ENCODE measurements around the gene GCNT2. TPM values are rescaled to one million over a fixed set of nuclear protein-coding genes. Genes with fewer than 3 reads are reported as not detected.
A peak's percentile ranks its signal among the peaks of the same experiment; 100 is the strongest.

GCNT2 gene
- total RNA-seq, 1 experiment from 2014 or later = 51.2 TPM

DNA sequence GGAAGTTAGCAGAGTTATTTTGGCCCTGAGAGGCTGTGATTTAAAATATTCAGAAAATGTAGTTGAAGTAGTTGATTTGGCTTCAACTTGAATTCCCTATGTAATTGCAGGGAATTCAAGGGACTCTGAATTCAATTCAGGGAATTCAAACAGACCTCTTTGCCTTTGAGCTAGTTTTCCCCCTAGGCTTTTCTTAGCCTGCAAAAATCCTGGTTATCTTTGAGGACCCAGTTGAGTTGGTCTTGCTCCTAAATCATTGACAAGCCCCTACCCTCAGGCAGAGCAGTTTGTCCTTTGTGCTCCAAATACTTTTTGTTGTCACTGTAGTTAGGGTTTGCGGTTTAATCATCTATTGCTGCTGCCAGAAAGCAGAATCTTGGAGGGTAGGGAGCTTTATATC is 20.4 kb downstream of the GCNT2 start:
- Mint-ChIP-seq H3K9me3 (peaks cover 4% of the 10 kb centered on the region), H3K4me1 (peaks cover 32% of the 10 kb centered on the region), H3K4me3 (no peak overlapping the region), H3K27ac (peak overlapping the region; percentile 24), H3K27me3 (ENCODE audit: low read depth) (no peaks in the 10 kb centered on the region), H3K36me3 (peaks cover 3% of the 10 kb centered on the region; the same call in 1 of the 2 replicates)
- ChIA-PET CTCF (no interaction called here), POLR2A (interaction anchor here (1.5 kb wide), 1 partner anchor 19 kb away, joined by 3 read pairs; no protein-coding TSS in a partner anchor)
- DNase-seq (ENCODE audit: low spot score) (no peak), ATAC-seq (no peak)
- no peak for TF ChIP-seq ZNF423 (CRISPR knock-in tag; IDR thresholded peaks at IDR 0.05)
- TF ChIP-seq CBFB (CRISPR knock-in tag; IDR thresholded peaks at IDR 0.05; ENCODE audit: low read depth) = no peak
- TF ChIP-seq NR1H2 (CRISPR knock-in tag; IDR thresholded peaks at IDR 0.05) = no peak
- TF ChIP-seq OVOL2 (CRISPR knock-in tag; IDR thresholded peaks at IDR 0.05; ENCODE audit: borderline replicate concordance) = no peak
- TF ChIP-seq ZNF219 (CRISPR knock-in tag; IDR thresholded peaks at IDR 0.05; ENCODE audit: borderline replicate concordance) = no peak
- no peak for TF ChIP-seq JAZF1 (CRISPR knock-in tag; IDR thresholded peaks at IDR 0.05)
- TF ChIP-seq CDX4 (CRISPR knock-in tag; IDR thresholded peaks at IDR 0.05; ENCODE audit: borderline replicate concordance) = no peak
- no peak for TF ChIP-seq SOX15 (CRISPR knock-in tag; IDR thresholded peaks at IDR 0.05)
- no peak for TF ChIP-seq FOXP1 (CRISPR knock-in tag; IDR thresholded peaks at IDR 0.05; ENCODE audit: borderline replicate concordance)
- TF ChIP-seq PREB (CRISPR knock-in tag; IDR thresholded peaks at IDR 0.05; ENCODE audit: borderline replicate concordance) = no peak
- no peak for TF ChIP-seq CREM (CRISPR knock-in tag; IDR thresholded peaks at IDR 0.05)
- TF ChIP-seq, protein P1, sequence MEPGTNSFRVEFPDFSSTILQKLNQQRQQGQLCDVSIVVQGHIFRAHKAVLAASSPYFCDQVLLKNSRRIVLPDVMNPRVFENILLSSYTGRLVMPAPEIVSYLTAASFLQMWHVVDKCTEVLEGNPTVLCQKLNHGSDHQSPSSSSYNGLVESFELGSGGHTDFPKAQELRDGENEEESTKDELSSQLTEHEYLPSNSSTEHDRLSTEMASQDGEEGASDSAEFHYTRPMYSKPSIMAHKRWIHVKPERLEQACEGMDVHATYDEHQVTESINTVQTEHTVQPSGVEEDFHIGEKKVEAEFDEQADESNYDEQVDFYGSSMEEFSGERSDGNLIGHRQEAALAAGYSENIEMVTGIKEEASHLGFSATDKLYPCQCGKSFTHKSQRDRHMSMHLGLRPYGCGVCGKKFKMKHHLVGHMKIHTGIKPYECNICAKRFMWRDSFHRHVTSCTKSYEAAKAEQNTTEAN (CRISPR knock-in tag; IDR thresholded peaks at IDR 0.05) = no peak
- TF ChIP-seq MLX (CRISPR knock-in tag; IDR thresholded peaks at IDR 0.05) = no peak
- TF ChIP-seq HMGXB4 (CRISPR knock-in tag; IDR thresholded peaks at IDR 0.05) = no peak
- TF ChIP-seq RELA (CRISPR knock-in tag; IDR thresholded peaks at IDR 0.05; ENCODE audit: borderline replicate concordance) = no peak

- peaks cover 32% of the 10 kb centered on the region for H3K4me1 Mint-ChIP-seq
- H3K27me3 Mint-ChIP-seq (ENCODE audit: low read depth) = no peaks in the 10 kb centered on the region
- DNase-seq (ENCODE audit: low spot score) (no peak), ATAC-seq (no peak)
- H3K27ac Mint-ChIP-seq = no peak overlapping the region; the same call in 1 of the 2 replicates
- POLR2A ChIA-PET = interaction anchor here (1.5 kb wide), 1 partner anchor 19 kb away, joined by 3 read pairs; no protein-coding TSS in a partner anchor
- no peak overlapping the region for H3K4me3 Mint-ChIP-seq
- peaks cover under 1% of the 10 kb centered on the region; the same call in 1 of the 2 replicates for H3K36me3 Mint-ChIP-seq
- CTCF ChIA-PET = no interaction called here
- peaks cover 4% of the 10 kb centered on the region for H3K9me3 Mint-ChIP-seq
- TF ChIP-seq RELA (CRISPR knock-in tag; IDR thresholded peaks at IDR 0.05; ENCODE audit: borderline replicate concordance) = no peak
- TF ChIP-seq, protein P2, sequence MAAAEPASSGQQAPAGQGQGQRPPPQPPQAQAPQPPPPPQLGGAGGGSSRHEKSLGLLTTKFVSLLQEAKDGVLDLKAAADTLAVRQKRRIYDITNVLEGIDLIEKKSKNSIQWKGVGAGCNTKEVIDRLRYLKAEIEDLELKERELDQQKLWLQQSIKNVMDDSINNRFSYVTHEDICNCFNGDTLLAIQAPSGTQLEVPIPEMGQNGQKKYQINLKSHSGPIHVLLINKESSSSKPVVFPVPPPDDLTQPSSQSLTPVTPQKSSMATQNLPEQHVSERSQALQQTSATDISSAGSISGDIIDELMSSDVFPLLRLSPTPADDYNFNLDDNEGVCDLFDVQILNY (CRISPR knock-in tag; IDR thresholded peaks at IDR 0.05) = no peak
- TF ChIP-seq, protein P1 (CRISPR knock-in tag; IDR thresholded peaks at IDR 0.05) = no peak
- no peak for TF ChIP-seq NFATC4 (CRISPR knock-in tag; IDR thresholded peaks at IDR 0.05)
- no peak for TF ChIP-seq KAT7 (CRISPR knock-in tag; IDR thresholded peaks at IDR 0.05; ENCODE audit: borderline replicate concordance)
- TF ChIP-seq ZNF416 (CRISPR knock-in tag; IDR thresholded peaks at IDR 0.05) = no peak
- TF ChIP-seq ATF3 (CRISPR knock-in tag; conservative IDR thresholded peaks at IDR 0.05) = no peak
- TF ChIP-seq AFF4 (CRISPR knock-in tag; IDR thresholded peaks at IDR 0.05; ENCODE audit: borderline replicate concordance) = no peak
- TF ChIP-seq SMAD4 (CRISPR knock-in tag; IDR thresholded peaks at IDR 0.05) = no peak
These were observed 21.1 kb downstream of the GCNT2 start for GRCh38 chr6:10542213-10542612.
